ENCODE data around the gene SUSD4.

Gene SUSD4

DNA sequence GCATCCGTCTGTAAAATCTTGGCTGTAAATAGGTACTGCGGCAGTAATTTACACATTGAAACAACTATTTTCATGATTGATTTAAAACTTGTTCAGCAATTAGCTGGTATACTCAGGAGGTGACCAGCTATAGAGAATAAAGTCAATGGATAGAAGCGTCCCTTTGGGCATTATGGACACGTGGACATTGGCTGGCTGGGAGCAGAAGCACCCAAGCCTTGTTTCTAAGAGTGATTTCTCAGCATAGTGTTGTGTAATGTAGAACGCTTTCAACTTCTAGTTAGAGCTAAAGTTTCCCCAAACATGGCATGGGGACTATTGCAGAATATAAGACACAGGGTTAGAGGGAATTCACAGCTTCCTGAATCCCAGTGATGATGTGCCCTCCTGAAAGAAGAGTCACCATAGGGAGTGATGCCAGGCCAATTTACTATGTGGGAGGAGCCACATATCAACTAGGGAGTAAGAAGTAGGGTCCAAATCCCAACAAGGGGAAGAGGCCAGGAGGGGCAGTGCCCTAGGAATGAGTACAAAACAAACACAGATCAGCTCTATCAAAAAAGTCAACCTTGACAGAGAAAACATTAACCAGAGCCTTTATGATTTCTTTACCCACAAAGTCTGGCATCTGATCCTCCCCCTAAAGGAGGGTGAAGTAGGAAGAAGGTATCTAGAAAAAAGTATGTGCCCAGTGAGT lies 92.7 kb downstream of the SUSD4 start:
- Histone ChIP-seq H3K36me3 (ENCODE audit: control insufficient read depth, insufficient read depth, low read length) (no peaks in the 10 kb centered on the region), H3K9me3 (ENCODE audit: control insufficient read depth, low read length) (no peaks in the 10 kb centered on the region), H3K4me1 (ENCODE audit: control insufficient read depth, insufficient read depth, low read length) (peaks cover 17% of the 10 kb centered on the region), H3K9ac (ENCODE audit: low read length) (no peak overlapping the region), H3K4me3 (ENCODE audit: low read length) (no peak overlapping the region), H3K27me3 (ENCODE audit: control insufficient read depth, insufficient read depth, low read length) (no peaks in the 10 kb centered on the region)

DNA sequence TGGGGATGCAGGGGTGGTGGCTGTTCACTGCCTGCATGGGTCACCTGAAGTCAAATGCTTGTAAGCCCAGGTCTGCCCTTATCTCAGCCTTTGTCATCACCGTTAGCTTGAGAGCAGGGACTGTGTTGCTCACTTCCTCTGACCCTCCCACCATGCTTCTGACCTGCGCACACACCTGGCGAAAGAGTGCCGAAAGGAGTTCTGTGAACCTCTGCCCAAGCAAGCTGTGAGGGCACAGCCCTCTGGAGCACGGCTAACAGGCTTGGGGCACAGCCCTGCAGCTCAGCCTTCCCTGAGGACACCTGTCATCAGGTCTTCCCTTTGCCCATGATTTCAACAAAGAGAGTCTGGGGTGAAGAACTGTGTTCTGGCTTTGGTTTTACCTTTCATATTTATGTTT lies 93.8 kb downstream of the SUSD4 start:
- H3K36me3 ChIP-seq (ENCODE audit: control insufficient read depth, insufficient read depth, low read length) = no peaks in the 10 kb centered on the region
- no peak overlapping the region for H3K4me3 ChIP-seq (ENCODE audit: low read length)
- no peaks in the 10 kb centered on the region for H3K9me3 ChIP-seq (ENCODE audit: control insufficient read depth, low read length)
- H3K4me1 ChIP-seq (ENCODE audit: control insufficient read depth, insufficient read depth, low read length) = peaks cover 17% of the 10 kb centered on the region
- H3K27me3 ChIP-seq (ENCODE audit: control insufficient read depth, insufficient read depth, low read length) = no peaks in the 10 kb centered on the region
- H3K9ac ChIP-seq (ENCODE audit: low read length) = no peak overlapping the region

- Histone ChIP-seq H3K9me3 (ENCODE audit: control insufficient read depth, low read length) (no peaks in the 10 kb centered on the region), H3K4me1 (ENCODE audit: control insufficient read depth, insufficient read depth, low read length) (peaks cover 17% of the 10 kb centered on the region), H3K36me3 (ENCODE audit: control insufficient read depth, insufficient read depth, low read length) (no peaks in the 10 kb centered on the region), H3K27me3 (ENCODE audit: control insufficient read depth, insufficient read depth, low read length) (no peaks in the 10 kb centered on the region), H3K4me3 (ENCODE audit: low read length) (no peak overlapping the region), H3K9ac (ENCODE audit: low read length) (no peak overlapping the region)
Measured at GRCh38 chr1:223269006-223269405, 95.0 kb downstream of the SUSD4 start.

DNA sequence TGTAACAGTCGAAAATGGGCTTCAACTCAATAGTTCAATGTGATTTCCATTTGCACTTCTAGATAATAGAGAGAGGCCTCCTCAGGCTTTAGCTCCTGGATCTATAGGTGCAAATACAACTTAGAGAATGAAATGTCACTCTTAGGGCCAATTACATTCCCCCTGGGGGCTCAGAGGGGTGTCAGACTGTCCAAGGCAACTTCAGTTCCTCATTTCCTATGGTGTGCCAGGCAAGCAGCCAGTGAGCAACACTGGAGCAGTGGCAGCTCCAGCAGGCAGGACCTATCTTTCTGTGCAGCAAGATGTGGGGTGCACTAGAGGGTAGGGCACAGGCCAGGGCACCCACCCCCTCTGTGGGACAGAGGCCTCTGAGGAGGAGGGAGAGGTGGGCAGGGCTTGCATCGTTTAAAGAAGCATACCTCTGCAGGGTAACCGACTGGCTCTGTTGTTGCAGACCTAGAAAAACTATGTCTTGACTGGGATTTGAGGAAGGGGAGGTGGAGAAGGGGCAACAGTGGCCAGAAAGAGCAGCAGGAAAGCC lies 97.3 kb downstream of the SUSD4 start:
- Histone ChIP-seq H3K4me1 (ENCODE audit: control insufficient read depth, insufficient read depth, low read length) (peaks cover 17% of the 10 kb centered on the region), H3K36me3 (ENCODE audit: control insufficient read depth, insufficient read depth, low read length) (no peaks in the 10 kb centered on the region), H3K4me3 (ENCODE audit: low read length) (no peak overlapping the region), H3K9me3 (ENCODE audit: control insufficient read depth, low read length) (no peaks in the 10 kb centered on the region), H3K9ac (ENCODE audit: low read length) (no peak overlapping the region), H3K27me3 (ENCODE audit: control insufficient read depth, insufficient read depth, low read length) (no peaks in the 10 kb centered on the region)

DNA sequence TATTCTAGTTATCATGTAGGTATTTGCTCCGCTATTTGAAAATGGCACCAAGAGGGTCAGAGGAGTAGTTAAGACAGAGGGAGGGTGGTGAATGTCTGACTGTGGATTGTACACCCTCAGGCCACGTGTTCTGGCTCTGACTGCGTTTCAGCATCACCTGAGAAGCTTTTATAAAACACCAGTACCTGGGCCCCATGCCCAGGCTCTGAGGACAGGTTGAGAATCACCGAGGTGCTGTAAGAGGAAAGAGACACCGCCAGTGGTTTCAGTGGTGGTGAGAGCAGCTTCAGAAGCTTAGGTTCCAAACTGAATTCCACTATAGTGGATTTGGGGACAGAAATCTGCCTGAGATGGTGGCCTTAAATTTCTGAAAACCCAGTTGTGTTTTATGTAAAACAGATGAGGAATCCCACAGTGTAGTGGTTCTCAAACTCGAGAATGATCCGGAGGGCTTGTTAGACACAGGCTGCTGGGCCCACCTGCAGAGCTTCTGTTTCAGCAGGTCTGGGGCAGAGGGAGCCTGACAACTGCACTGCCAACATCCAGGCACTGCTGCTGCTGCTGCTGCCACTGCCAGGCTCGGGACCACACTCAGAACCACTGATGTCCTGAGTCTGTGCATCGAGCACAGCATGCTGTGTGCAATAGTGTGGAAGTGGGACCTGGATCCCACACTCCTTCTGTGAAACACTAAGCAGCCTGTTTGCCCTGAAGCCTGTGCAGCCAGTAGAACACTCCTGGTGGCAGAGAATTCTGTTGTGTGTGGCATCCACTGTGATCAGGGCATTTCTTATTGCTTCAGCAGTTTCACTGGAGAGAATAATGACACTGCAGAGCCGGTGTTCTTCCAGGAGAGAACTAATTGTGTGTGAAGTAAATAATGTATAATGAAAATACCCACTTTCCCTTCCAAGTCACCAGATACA lies 98.7 kb downstream of the SUSD4 start:
- H3K27me3 ChIP-seq (ENCODE audit: control insufficient read depth, insufficient read depth, low read length) = no peaks in the 10 kb centered on the region
- no peaks in the 10 kb centered on the region for H3K9me3 ChIP-seq (ENCODE audit: control insufficient read depth, low read length)
- H3K4me1 ChIP-seq (ENCODE audit: control insufficient read depth, insufficient read depth, low read length) = peaks cover 17% of the 10 kb centered on the region
- H3K36me3 ChIP-seq (ENCODE audit: control insufficient read depth, insufficient read depth, low read length) = no peaks in the 10 kb centered on the region
- no peak overlapping the region for H3K4me3 ChIP-seq (ENCODE audit: low read length)
- H3K9ac ChIP-seq (ENCODE audit: low read length) = no peak overlapping the region

DNA sequence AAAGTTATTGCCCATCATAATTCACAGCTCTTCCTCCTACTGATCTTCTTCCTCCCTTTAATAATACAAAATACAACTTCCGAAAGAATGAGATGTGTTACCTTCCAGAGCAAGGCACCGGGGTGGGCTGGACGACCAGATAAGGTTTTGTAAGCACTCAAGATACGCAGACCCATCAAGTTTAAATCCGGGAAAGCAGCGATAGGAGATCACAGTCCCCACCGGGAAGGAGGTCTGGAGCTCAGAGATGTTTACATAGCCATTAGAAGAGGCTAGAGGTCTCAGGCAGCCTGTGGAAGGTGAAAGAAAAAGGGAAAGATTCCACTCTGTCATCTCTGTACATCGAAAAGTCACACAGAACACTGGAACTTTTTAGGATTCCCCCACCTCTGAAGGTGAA lies 99.4 kb downstream of the SUSD4 start:
- no peak overlapping the region for H3K9ac ChIP-seq (ENCODE audit: low read length)
- no peak overlapping the region for H3K4me3 ChIP-seq (ENCODE audit: low read length)
- H3K4me1 ChIP-seq (ENCODE audit: control insufficient read depth, insufficient read depth, low read length) = peaks cover 10% of the 10 kb centered on the region
- no peaks in the 10 kb centered on the region for H3K9me3 ChIP-seq (ENCODE audit: control insufficient read depth, low read length)
- no peaks in the 10 kb centered on the region for H3K27me3 ChIP-seq (ENCODE audit: control insufficient read depth, insufficient read depth, low read length)
- no peaks in the 10 kb centered on the region for H3K36me3 ChIP-seq (ENCODE audit: control insufficient read depth, insufficient read depth, low read length)

- H3K4me3 ChIP-seq (ENCODE audit: low read length) = no peak overlapping the region
- no peaks in the 10 kb centered on the region for H3K27me3 ChIP-seq (ENCODE audit: control insufficient read depth, insufficient read depth, low read length)
- H3K9me3 ChIP-seq (ENCODE audit: control insufficient read depth, low read length) = no peaks in the 10 kb centered on the region
- H3K36me3 ChIP-seq (ENCODE audit: control insufficient read depth, insufficient read depth, low read length) = no peaks in the 10 kb centered on the region
- H3K9ac ChIP-seq (ENCODE audit: low read length) = no peak overlapping the region
- peaks cover 14% of the 10 kb centered on the region for H3K4me1 ChIP-seq (ENCODE audit: control insufficient read depth, insufficient read depth, low read length)
Measured at GRCh38 chr1:223261914-223262313, 102.1 kb downstream of the SUSD4 start.

DNA sequence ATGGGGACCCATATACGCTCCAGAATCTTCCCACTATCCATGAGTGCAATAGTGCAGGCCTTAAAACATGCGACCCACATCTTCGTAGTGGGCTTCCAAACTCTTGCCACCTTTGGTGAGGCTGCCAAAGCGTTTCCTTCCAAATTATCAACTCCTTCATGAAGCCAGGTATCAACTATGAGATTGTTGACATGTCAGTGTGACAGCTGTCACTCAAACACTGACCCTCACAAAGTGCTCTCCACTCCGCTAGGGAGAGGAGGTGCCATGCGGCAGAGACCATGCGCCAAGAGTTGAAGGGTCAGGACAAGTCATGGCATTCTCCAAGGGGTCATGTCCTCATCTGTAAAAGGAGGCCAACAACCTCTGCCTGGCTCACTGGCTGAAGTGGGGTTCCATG lies 103.3 kb downstream of the SUSD4 start:
- Histone ChIP-seq H3K9ac (ENCODE audit: low read length) (no peak overlapping the region), H3K27me3 (ENCODE audit: control insufficient read depth, insufficient read depth, low read length) (no peaks in the 10 kb centered on the region), H3K4me1 (ENCODE audit: control insufficient read depth, insufficient read depth, low read length) (peaks cover 14% of the 10 kb centered on the region), H3K36me3 (ENCODE audit: control insufficient read depth, insufficient read depth, low read length) (no peaks in the 10 kb centered on the region), H3K4me3 (ENCODE audit: low read length) (no peak overlapping the region), H3K9me3 (ENCODE audit: control insufficient read depth, low read length) (no peaks in the 10 kb centered on the region)

GRCh38 chr1:223259462-223259861 lies 104.5 kb downstream of the SUSD4 start:
- Histone ChIP-seq H3K9ac (ENCODE audit: low read length) (no peak overlapping the region), H3K27me3 (ENCODE audit: control insufficient read depth, insufficient read depth, low read length) (no peaks in the 10 kb centered on the region), H3K4me1 (ENCODE audit: control insufficient read depth, insufficient read depth, low read length) (peaks cover 17% of the 10 kb centered on the region), H3K4me3 (ENCODE audit: low read length) (no peak overlapping the region), H3K36me3 (ENCODE audit: control insufficient read depth, insufficient read depth, low read length) (no peaks in the 10 kb centered on the region), H3K9me3 (ENCODE audit: control insufficient read depth, low read length) (no peaks in the 10 kb centered on the region)

DNA sequence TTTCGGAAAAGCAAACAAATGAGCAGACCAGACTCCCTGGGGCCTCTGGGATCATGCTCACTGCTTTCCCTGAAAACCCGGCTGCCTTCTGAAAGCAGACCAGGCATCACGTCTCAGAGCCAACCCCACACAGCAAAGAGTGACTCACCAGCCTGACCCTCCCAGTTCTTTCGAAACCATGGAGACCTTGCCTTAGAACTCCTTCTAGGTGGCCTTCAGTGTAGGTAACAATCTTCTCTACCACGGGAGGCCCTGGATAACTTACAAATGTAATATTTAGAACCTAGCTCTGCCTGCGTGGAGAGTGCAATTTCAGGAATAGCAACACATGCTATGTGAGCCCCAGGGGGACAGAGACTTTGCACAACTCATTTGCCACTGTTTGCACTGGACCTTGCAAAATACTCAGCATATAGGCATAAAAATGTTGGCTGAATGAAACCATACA lies 105.2 kb downstream of the SUSD4 start:
- no peak overlapping the region for H3K9ac ChIP-seq (ENCODE audit: low read length)
- H3K4me1 ChIP-seq (ENCODE audit: control insufficient read depth, insufficient read depth, low read length) = peaks cover 17% of the 10 kb centered on the region
- no peaks in the 10 kb centered on the region for H3K9me3 ChIP-seq (ENCODE audit: control insufficient read depth, low read length)
- no peaks in the 10 kb centered on the region for H3K36me3 ChIP-seq (ENCODE audit: control insufficient read depth, insufficient read depth, low read length)
- no peaks in the 10 kb centered on the region for H3K27me3 ChIP-seq (ENCODE audit: control insufficient read depth, insufficient read depth, low read length)
- H3K4me3 ChIP-seq (ENCODE audit: low read length) = no peak overlapping the region

DNA sequence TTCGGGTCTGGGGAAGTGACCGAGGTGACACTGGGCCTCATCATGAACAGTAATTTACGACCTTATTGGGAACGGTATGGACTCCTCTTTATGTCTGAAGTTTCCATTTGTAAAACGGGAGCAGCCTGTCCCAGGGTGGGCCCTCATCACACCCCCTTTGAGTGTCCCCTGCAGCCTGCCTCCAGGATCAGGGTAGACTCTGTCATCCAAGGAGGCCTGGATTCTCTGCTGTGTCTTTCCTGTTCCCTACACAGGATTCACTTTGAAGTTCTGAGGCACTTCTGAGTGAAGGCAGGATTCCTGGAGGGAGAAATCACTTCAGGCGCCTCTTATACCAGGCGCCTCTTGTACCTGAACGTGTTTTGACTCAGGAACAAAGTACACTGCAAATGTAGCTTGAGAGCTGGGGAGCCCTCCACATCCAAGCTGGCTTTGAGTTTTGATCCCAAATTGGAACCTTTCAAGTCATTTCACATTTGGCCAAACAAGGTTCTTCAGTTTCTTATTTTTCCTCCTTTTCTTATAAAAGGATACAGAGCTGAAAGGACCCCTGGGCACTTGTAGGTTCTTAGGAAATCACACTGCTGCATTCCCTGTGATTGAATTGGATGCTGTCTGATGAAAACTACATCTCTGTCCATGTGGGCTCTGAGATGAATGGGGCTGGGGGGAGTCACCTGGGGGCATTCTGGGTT lies 106.0 kb downstream of the SUSD4 start:
- H3K36me3 ChIP-seq (ENCODE audit: control insufficient read depth, insufficient read depth, low read length) = no peaks in the 10 kb centered on the region
- H3K9me3 ChIP-seq (ENCODE audit: control insufficient read depth, low read length) = no peaks in the 10 kb centered on the region
- no peaks in the 10 kb centered on the region for H3K27me3 ChIP-seq (ENCODE audit: control insufficient read depth, insufficient read depth, low read length)
- H3K4me1 ChIP-seq (ENCODE audit: control insufficient read depth, insufficient read depth, low read length) = peaks cover 17% of the 10 kb centered on the region
- no peak overlapping the region for H3K9ac ChIP-seq (ENCODE audit: low read length)
- H3K4me3 ChIP-seq (ENCODE audit: low read length) = no peak overlapping the region

- Histone ChIP-seq H3K9ac (ENCODE audit: low read length) (no peak overlapping the region), H3K4me1 (ENCODE audit: control insufficient read depth, insufficient read depth, low read length) (peaks cover 17% of the 10 kb centered on the region), H3K36me3 (ENCODE audit: control insufficient read depth, insufficient read depth, low read length) (no peaks in the 10 kb centered on the region), H3K4me3 (ENCODE audit: low read length) (no peak overlapping the region), H3K9me3 (ENCODE audit: control insufficient read depth, low read length) (no peaks in the 10 kb centered on the region), H3K27me3 (ENCODE audit: control insufficient read depth, insufficient read depth, low read length) (no peaks in the 10 kb centered on the region)
Measured at GRCh38 chr1:223256034-223256433, 107.9 kb downstream of the SUSD4 start.

All from mucosa of stomach (tissue), 1 donor.